ENCODE data around the gene HHLA2. TPM values are rescaled to one million over a fixed set of nuclear protein-coding genes. Genes with fewer than 3 reads are reported as not detected.

The HHLA2 gene
- total RNA-seq, 1 donor from 2014 or later = 0.26 TPM

GRCh38 chr3:108327168-108327567, 30.8 kb downstream of the HHLA2 start:
- no peaks in the 10 kb centered on the region for H3K27me3 ChIP-seq
- no peaks in the 10 kb centered on the region for H3K9me3 ChIP-seq
- H3K4me1 ChIP-seq = no peaks in the 10 kb centered on the region
- no peak overlapping the region for H3K4me3 ChIP-seq
- no peaks in the 10 kb centered on the region for H3K36me3 ChIP-seq
- ATAC-seq (no peak), DNase-seq (no peak)
- no peak for TF ChIP-seq CTCF (IDR thresholded peaks at IDR 0.05)
- intact Hi-C loops (cut with DNase I) = no loop called here
- H3K27ac ChIP-seq = no peak overlapping the region

GRCh38 chr3:108328821-108329486, 32.6 kb downstream of the HHLA2 start:
- Histone ChIP-seq H3K4me3 (no peak overlapping the region), H3K27ac (no peak overlapping the region), H3K9me3 (no peaks in the 10 kb centered on the region), H3K4me1 (no peaks in the 10 kb centered on the region), H3K27me3 (no peaks in the 10 kb centered on the region), H3K36me3 (no peaks in the 10 kb centered on the region)
- DNase-seq (no peak), ATAC-seq (no peak)
- intact Hi-C loops (cut with DNase I) = no loop called here
- no peak for TF ChIP-seq CTCF (IDR thresholded peaks at IDR 0.05)

- intact Hi-C loops (cut with DNase I) = no loop called here
Observed at GRCh38 chr3:108329508-108329907, 33.2 kb downstream of the HHLA2 start.

GRCh38 chr3:108329947-108330346, 33.6 kb downstream of the HHLA2 start:
- ATAC-seq (no peak), DNase-seq (no peak)
- no peaks in the 10 kb centered on the region for H3K36me3 ChIP-seq
- H3K27ac ChIP-seq = no peak overlapping the region
- intact Hi-C loops (cut with DNase I) = no loop called here
- H3K4me1 ChIP-seq = no peaks in the 10 kb centered on the region
- H3K27me3 ChIP-seq = no peaks in the 10 kb centered on the region
- H3K9me3 ChIP-seq = no peaks in the 10 kb centered on the region
- no peak overlapping the region for H3K4me3 ChIP-seq
- no peak for TF ChIP-seq CTCF (IDR thresholded peaks at IDR 0.05)

More at GRCh38 chr3:108329508-108329907, 33.2 kb downstream of the HHLA2 start:
- Histone ChIP-seq H3K27me3 (no peaks in the 10 kb centered on the region), H3K4me3 (no peak overlapping the region), H3K9me3 (no peaks in the 10 kb centered on the region), H3K27ac (no peak overlapping the region), H3K4me1 (no peaks in the 10 kb centered on the region), H3K36me3 (no peaks in the 10 kb centered on the region)
- no peak for DNase-seq
- TF ChIP-seq CTCF (IDR thresholded peaks at IDR 0.05) = no peak
- no peak for ATAC-seq

- intact Hi-C loops (cut with DNase I) = no loop called here
- DNase-seq (no peak), ATAC-seq (no peak)
- no peaks in the 10 kb centered on the region for H3K27me3 ChIP-seq
- TF ChIP-seq CTCF (IDR thresholded peaks at IDR 0.05) = no peak
- no peak overlapping the region for H3K27ac ChIP-seq
- H3K9me3 ChIP-seq = no peaks in the 10 kb centered on the region
- no peaks in the 10 kb centered on the region for H3K36me3 ChIP-seq
- no peaks in the 10 kb centered on the region for H3K4me1 ChIP-seq
- H3K4me3 ChIP-seq = no peak overlapping the region
Observed at GRCh38 chr3:108331792-108332191, 35.4 kb downstream of the HHLA2 start.

GRCh38 chr3:108333961-108334360, 37.6 kb downstream of the HHLA2 start:
- no peaks in the 10 kb centered on the region for H3K36me3 ChIP-seq
- H3K9me3 ChIP-seq = no peaks in the 10 kb centered on the region
- no peak for DNase-seq
- no peaks in the 10 kb centered on the region for H3K4me1 ChIP-seq
- no peak for ATAC-seq
- no peak overlapping the region for H3K4me3 ChIP-seq
- H3K27ac ChIP-seq = no peak overlapping the region
- intact Hi-C loops (cut with DNase I) = no loop called here
- no peaks in the 10 kb centered on the region for H3K27me3 ChIP-seq
- TF ChIP-seq CTCF (IDR thresholded peaks at IDR 0.05) = no peak
